HepG2 (cell line): ENCODE results near the gene GK. TPM values are rescaled to one million over a fixed set of nuclear protein-coding genes. Genes with fewer than 3 reads are reported as not detected.

ENCODE experiments used
- AHDC1 ChIP-seq: sonication (generic); formaldehyde crosslinking; IDR thresholded peaks from 2 replicates; pipeline ENCODE4 v1.5.1; 2020; ENCODE audit warnings: mild to moderate bottlenecking, missing genetic modification reagents, borderline replicate concordance
- ATF4 ChIP-seq, 2 experiments: fragments of 450-650 bp in 1 of 2; sonication (generic) in 1 of 2; formaldehyde crosslinking; IDR thresholded peaks; 2 replicates each; pipeline versions ENCODE4 v1.5.0 to v1.8.0; 2020 to 2022; ENCODE audit warnings: mild to moderate bottlenecking in 1 of 2, missing genetic modification reagents in 1 of 2
- BCL6 ChIP-seq: IDR thresholded peaks from 2 replicates; pipeline ENCODE4 v1.6.1; 2016; ENCODE audit warnings: missing genetic modification reagents, missing compliant biosample characterization
- CREM ChIP-seq, 2 experiments: sonication (generic) in 1 of 2; formaldehyde crosslinking in 1 of 2; IDR thresholded peaks; 2 replicates each; pipeline versions ENCODE4 v1.4.0 to v1.6.1; 2016 to 2020; ENCODE audit warnings: antibody characterized with exemption in 1 of 2, mild to moderate bottlenecking in 1 of 2, missing genetic modification reagents in 1 of 2
- GMEB2 ChIP-seq: IDR thresholded peaks from 2 replicates; pipeline ENCODE4 v1.6.1; 2016; ENCODE audit warnings: missing biosample characterization, missing genetic modification reagents, low read depth
- HDAC2 ChIP-seq: sonication (generic); formaldehyde crosslinking; IDR thresholded peaks from 2 replicates; pipeline ENCODE4 v1.4.0; 2020; ENCODE audit warnings: missing genetic modification reagents
- NCOR1 ChIP-seq: fragments of 200-600 bp; sonication (generic); IDR thresholded peaks from 2 replicates; pipeline ENCODE4 v1.7.0; 2017; ENCODE audit warnings: antibody characterized with exemption, low read length, borderline replicate concordance
- SAP130 ChIP-seq: IDR thresholded peaks from 2 replicates; pipeline ENCODE4 v1.6.1; 2016; ENCODE audit warnings: low read depth
- ZNF138 ChIP-seq: sonication (generic); formaldehyde crosslinking; IDR thresholded peaks from 2 replicates; pipeline ENCODE4 v1.5.0; 2020; ENCODE audit warnings: mild to moderate bottlenecking, low read depth, missing genetic modification reagents
- ZNF335 ChIP-seq: sonication (generic); formaldehyde crosslinking; IDR thresholded peaks from 2 replicates; pipeline ENCODE4 v1.4.0; 2020; ENCODE audit warnings: missing genetic modification reagents
- ZNF614 ChIP-seq: IDR thresholded peaks from 2 replicates; pipeline ENCODE4 v1.6.1; 2018; ENCODE audit warnings: missing biosample characterization, missing genetic modification reagents, inconsistent platforms, borderline replicate concordance
- polyA plus RNA-seq, 8 experiments: library from polyadenylated mRNA; depleted of rRNA in 3 of 8; stranded (reverse) in 7 of 8; unstranded in 1 of 8; fragments of >200 nt; fragmentation: Illumina TruSeq in 4 of 8; extraction: Trizol in 4 of 8; gene quantifications; 2 replicates each; pipeline versions ENCODE4 v1.2.1 to v1.2.3, GENCODE V29; 2011 to 2016; ENCODE audit warnings: low read depth in 4 of 8, missing spikeins in 1 of 8, mixed read lengths in 1 of 8; ENCODE audit not compliant: insufficient read depth in 1 of 8
- total RNA-seq, 5 experiments: library from RNA; depleted of rRNA; stranded (reverse); fragments of >200 nt; fragmentation: Illumina TruSeq; extraction: Trizol; gene quantifications; 2 replicates each; pipeline ENCODE4 v1.2.3, GENCODE V29; 2016; ENCODE audit warnings: low read depth in 1 of 5

The GK gene
- total and polyA plus RNA-seq, 2 of the 13 experiments (the other 11 are each of a cell fraction or from before 2014, with no cell fraction given): 64.2 to 265 TPM

- TF ChIP-seq GMEB2 (CRISPR knock-in tag) (no peak), BCL6 (CRISPR knock-in tag) (peak; percentile 53; the same call in 1 of the 2 replicates), ZNF138 (CRISPR knock-in tag) (no peak), AHDC1 (CRISPR knock-in tag) (peak; percentile 59; the same call in 1 of the 2 replicates), ZNF335 (no peak), NCOR1 (peak; percentile 77; the same call in 1 of the 2 replicates), SAP130 (CRISPR knock-in tag) (peak; percentile 40), HDAC2 (0 out of 2 replicates have a peak, but pooled peaks have one; percentile 14), ZNF614 (CRISPR knock-in tag) (0 out of 2 replicates have a peak, but pooled peaks have one; percentile 40), ATF4 (CRISPR knock-in tag; IDR thresholded peaks at IDR 0.05) (0 out of 4 replicates have a peak, but pooled peaks of 1 of the 2 experiments have one; percentile 15), CREM (IDR thresholded peaks at IDR 0.05) (peak; percentile 74), CREM (CRISPR knock-in tag; IDR thresholded peaks at IDR 0.05) (no peak)
Measured at GRCh38 chrX:30679369-30679768, 26.1 kb downstream of the GK start (continued).
